Mucosa of descending colon (tissue), 3 donors: Measurements from ENCODE around the gene GMDS. TPM values are rescaled to one million over a fixed set of nuclear protein-coding genes. Genes with fewer than 3 reads are reported as not detected.

Source experiments
- ATAC-seq: fragments of 200-7000 bp; cut with Tn5 transposase; one replicate; pipeline ENCODE4 v1.9.1; 2020; ENCODE audit warnings: mild to moderate bottlenecking, moderate library complexity
- DNase-seq, 3 donors: peaks; one replicate each; pipeline ENCODE4 v3.0.0-alpha.2; 2020
- H3K36me3 ChIP-seq: fragments of 200-600 bp; one replicate; pipeline ENCODE4 v1.8.0; 2021; ENCODE audit warnings: low read depth, mild to moderate bottlenecking
- H3K4me1 ChIP-seq: fragments of 200-600 bp; one replicate; pipeline ENCODE4 v1.8.0; 2021; ENCODE audit warnings: low read depth, mild to moderate bottlenecking
- H3K4me3 ChIP-seq: fragments of 200-600 bp; one replicate; pipeline ENCODE4 v1.8.0; 2021; ENCODE audit warnings: mild to moderate bottlenecking
- H3K9me3 ChIP-seq: fragments of 200-600 bp; one replicate; pipeline ENCODE4 v1.8.0; 2021; ENCODE audit warnings: mild to moderate bottlenecking
- intact Hi-C, 2 donors: fragments of 100-400 bp; cut with DNase I in 1 of 2; cut with micrococcal nuclease in 1 of 2; formaldehyde crosslinking; loops; one replicate each; pipeline versions ENCODE4 v1.11.0 to v1.11.1; 2022; cut with DNase I, micrococcal nuclease
- total RNA-seq, 3 donors: library from RNA; stranded (reverse); fragmentation: NEBNext Ultra II Directional in 2 of 3; extraction: Animal tissue kit (Norgen Biotek cat#: 25700) in 2 of 3; gene quantifications; one replicate each; pipeline versions ENCODE4 v1.2.1 to v1.2.4, GENCODE V29; 2021 to 2023
- TF ChIP-seq, protein P1 (sequence below): fragments of 200-600 bp; IDR thresholded peaks from one replicate; pipeline ENCODE4 v1.8.0; 2022; ENCODE audit warnings: antibody characterized with exemption, mild to moderate bottlenecking
- donor health status: DM: no; HTN: no; CAD: no; lungs with moderate emphysema.
- donor health status: DM: no; HTN: no; CAD: no.
- donor health status: DM: no; HTN: yes; CAD: no.

GMDS gene
- total RNA-seq, 3 donors from 2014 or later = 68.0 to 228 (median 135) TPM

DNA sequence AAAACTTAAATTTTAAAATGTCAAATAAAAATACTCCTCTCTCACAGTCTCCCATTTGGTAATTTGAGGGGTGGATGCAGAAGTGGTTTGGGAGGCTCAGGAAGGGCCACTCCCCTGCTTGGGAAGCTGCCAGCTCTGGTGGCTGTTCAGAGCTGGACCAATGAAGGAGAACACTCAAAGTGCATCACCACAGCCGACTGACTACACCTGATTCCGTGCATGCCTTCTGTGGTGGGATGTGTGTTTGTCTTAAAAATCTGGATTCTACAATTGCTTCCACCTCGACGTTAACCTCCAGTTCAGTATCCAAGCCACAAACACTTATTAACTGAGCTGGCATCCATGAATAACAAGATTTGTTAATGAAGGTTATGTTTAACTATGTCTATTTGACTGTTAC is 498.4 kb downstream of the GMDS start:
- intact Hi-C loops = no loop called here
- DNase-seq = no peak
- TF ChIP-seq, protein P1, sequence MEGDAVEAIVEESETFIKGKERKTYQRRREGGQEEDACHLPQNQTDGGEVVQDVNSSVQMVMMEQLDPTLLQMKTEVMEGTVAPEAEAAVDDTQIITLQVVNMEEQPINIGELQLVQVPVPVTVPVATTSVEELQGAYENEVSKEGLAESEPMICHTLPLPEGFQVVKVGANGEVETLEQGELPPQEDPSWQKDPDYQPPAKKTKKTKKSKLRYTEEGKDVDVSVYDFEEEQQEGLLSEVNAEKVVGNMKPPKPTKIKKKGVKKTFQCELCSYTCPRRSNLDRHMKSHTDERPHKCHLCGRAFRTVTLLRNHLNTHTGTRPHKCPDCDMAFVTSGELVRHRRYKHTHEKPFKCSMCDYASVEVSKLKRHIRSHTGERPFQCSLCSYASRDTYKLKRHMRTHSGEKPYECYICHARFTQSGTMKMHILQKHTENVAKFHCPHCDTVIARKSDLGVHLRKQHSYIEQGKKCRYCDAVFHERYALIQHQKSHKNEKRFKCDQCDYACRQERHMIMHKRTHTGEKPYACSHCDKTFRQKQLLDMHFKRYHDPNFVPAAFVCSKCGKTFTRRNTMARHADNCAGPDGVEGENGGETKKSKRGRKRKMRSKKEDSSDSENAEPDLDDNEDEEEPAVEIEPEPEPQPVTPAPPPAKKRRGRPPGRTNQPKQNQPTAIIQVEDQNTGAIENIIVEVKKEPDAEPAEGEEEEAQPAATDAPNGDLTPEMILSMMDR = no peak
- H3K4me1 ChIP-seq = no peaks in the 10 kb centered on the region
- no peak for ATAC-seq
- no peaks in the 10 kb centered on the region for H3K9me3 ChIP-seq
- no peaks in the 10 kb centered on the region for H3K36me3 ChIP-seq
- H3K4me3 ChIP-seq = no peak overlapping the region

DNA sequence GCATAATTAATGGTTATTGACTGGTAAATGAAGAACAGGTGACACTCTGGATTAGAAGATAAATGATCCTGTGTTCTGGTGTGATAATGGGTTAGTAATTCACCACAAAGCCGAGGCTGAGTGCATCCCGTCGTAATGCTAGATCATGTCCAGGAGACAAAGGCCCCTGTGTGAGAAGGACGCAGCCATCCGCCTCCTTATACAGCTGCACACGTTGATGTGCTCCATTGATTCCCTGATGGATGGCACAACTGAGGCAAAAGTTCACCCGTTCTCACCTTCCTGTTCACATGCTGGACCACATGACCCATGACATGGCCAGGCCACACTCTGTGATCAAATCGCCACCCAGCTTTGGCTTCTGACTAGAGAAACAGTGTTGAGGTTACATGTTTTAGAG is 499.6 kb downstream of the GMDS start:
- no peaks in the 10 kb centered on the region for H3K36me3 ChIP-seq
- no peaks in the 10 kb centered on the region for H3K9me3 ChIP-seq
- H3K4me3 ChIP-seq = no peak overlapping the region
- ATAC-seq (no peak), DNase-seq (no peak)
- intact Hi-C loops = no loop called here
- TF ChIP-seq, protein P1 = no peak
- no peaks in the 10 kb centered on the region for H3K4me1 ChIP-seq

DNA sequence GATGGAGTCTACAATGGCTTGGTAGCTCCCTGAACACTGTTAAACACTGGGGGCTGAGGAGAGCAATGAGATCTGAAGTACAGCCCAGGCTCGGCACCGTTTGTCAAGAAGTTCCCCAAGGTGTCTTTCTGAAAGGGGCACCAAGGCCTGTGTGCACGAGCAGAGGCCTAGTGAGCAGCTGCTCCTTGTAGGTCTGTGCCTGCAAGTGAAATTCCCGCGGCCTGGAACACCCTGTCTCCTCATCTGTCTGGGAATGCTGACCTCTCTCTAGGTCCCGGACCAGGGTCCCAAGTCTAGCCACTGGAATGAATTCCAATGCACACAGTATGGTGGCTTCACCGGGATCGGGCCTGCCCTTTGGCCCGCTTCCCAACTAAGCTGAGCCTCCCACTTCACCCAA is 500.9 kb downstream of the GMDS start:
- no peak overlapping the region for H3K4me3 ChIP-seq
- no peak for DNase-seq
- no peaks in the 10 kb centered on the region for H3K9me3 ChIP-seq
- H3K4me1 ChIP-seq = no peaks in the 10 kb centered on the region
- intact Hi-C loops = no loop called here
- no peak for ATAC-seq
- TF ChIP-seq, protein P1 = no peak
- H3K36me3 ChIP-seq = no peaks in the 10 kb centered on the region

DNA sequence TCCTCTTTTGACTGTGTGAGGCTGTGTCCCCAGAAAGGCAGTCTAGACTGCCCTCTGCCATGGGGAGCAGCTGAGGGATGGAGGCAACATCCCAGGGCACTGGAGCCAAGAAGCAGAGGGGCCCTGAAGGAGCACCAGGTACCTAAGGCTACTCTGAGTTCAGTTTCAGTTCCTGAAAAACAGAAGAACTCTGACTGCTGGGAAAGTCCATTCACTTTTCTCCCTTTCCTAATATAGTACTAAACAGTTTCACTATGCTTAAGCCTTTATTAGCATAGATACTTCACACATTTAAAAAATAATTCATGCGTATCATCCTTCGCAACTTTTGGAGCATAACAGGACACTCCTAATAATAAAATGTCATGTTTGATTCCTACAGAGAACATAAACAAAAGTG is 505.7 kb downstream of the GMDS start:
- H3K36me3 ChIP-seq = no peaks in the 10 kb centered on the region
- H3K4me3 ChIP-seq = no peak overlapping the region
- TF ChIP-seq, protein P1 = no peak
- no peaks in the 10 kb centered on the region for H3K9me3 ChIP-seq
- intact Hi-C loops = no loop called here
- H3K4me1 ChIP-seq = no peaks in the 10 kb centered on the region
- ATAC-seq (peak; percentile 9), DNase-seq (no peak)

DNA sequence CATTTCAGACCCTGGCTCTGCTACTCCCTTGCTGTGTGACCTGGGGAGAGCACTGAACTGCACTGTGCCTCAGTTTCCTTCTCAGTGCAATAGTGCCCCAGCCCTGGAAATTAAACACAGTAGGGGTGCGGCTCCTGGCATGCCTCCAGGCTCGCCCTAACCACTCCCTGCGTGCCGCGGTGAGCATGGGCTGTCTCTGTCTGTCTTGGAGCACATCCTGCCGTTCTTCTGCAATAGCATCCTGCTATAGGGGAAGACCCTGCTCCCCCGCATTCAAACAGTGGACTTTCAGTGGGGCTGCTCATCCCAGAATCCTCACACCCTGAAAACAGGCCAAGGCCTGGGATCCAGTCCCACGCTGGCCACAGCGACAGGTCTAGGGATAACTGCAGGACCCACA is 506.2 kb downstream of the GMDS start:
- no peaks in the 10 kb centered on the region for H3K4me1 ChIP-seq
- intact Hi-C loops = no loop called here
- no peak overlapping the region for H3K4me3 ChIP-seq
- TF ChIP-seq, protein P1 = no peak
- H3K36me3 ChIP-seq = no peaks in the 10 kb centered on the region
- H3K9me3 ChIP-seq = no peaks in the 10 kb centered on the region
- DNase-seq (peak in 1 of 3 donors; percentile 45), ATAC-seq (peak; percentile 31)

DNA sequence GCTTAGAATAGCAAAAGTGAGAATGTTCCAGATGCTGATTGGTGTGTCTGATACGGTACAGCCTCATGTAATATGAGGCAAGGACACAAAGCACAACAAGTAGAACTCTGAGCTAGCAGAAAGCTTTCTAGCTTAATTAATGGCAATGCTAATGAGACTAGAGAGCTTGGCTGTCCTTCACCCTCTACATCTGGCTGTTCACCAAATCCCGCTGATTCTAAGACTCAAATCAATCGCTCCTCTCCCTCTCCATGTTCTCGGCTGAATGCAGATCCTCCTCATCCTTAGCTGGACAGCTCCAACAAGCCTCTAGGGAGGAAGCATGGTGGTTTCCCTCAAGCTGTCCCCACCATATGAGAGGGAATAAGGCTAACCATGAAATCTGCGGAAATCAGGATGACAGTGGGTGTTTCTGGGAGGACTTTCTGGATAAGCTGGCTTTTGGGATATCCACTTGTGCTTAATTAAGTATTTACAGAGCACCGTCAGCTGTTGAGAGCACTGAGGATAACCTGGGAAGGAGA is 506.8 kb downstream of the GMDS start:
- Histone ChIP-seq H3K9me3 (no peaks in the 10 kb centered on the region), H3K4me3 (no peak overlapping the region), H3K36me3 (no peaks in the 10 kb centered on the region), H3K4me1 (no peaks in the 10 kb centered on the region)
- DNase-seq = no peak
- TF ChIP-seq, protein P1 = no peak
- no peak for ATAC-seq
- intact Hi-C loops = no loop called here
